D721Med (cell line): ENCODE data around the gene SMCO2.

Source experiments
- DNase-seq: peaks from one replicate; pipeline ENCODE4 v3.0.0; 2011; ENCODE audit warnings: low spot score; ENCODE audit not compliant: insufficient read length
- FAIRE-seq: peaks from 2 replicates; lab custom pipeline; 2011; peaks lifted over from hg19 to GRCh38; lab: Jason Lieb, UNC
- TF ChIP-seq, protein P1 (sequence below): IDR thresholded peaks from 2 replicates; pipeline ENCODE4 v1.5.1; 2012; ENCODE audit warnings: mild to moderate bottlenecking, control low read depth; ENCODE audit not compliant: insufficient read depth; ENCODE audit errors: missing control alignments

The SMCO2 gene

GRCh38 chr12:27505761-27506160 is 59.2 kb downstream of the SMCO2 start:
- no peak for FAIRE-seq
- TF ChIP-seq, protein P1, sequence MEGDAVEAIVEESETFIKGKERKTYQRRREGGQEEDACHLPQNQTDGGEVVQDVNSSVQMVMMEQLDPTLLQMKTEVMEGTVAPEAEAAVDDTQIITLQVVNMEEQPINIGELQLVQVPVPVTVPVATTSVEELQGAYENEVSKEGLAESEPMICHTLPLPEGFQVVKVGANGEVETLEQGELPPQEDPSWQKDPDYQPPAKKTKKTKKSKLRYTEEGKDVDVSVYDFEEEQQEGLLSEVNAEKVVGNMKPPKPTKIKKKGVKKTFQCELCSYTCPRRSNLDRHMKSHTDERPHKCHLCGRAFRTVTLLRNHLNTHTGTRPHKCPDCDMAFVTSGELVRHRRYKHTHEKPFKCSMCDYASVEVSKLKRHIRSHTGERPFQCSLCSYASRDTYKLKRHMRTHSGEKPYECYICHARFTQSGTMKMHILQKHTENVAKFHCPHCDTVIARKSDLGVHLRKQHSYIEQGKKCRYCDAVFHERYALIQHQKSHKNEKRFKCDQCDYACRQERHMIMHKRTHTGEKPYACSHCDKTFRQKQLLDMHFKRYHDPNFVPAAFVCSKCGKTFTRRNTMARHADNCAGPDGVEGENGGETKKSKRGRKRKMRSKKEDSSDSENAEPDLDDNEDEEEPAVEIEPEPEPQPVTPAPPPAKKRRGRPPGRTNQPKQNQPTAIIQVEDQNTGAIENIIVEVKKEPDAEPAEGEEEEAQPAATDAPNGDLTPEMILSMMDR = no peak
- DNase-seq = no peak

- DNase-seq = no peak
- FAIRE-seq = no peak
- TF ChIP-seq, protein P1 = no peak
These were observed 60.2 kb downstream of the SMCO2 start for GRCh38 chr12:27506645-27507189.

GRCh38 chr12:27508736-27509431 is 62.3 kb downstream of the SMCO2 start:
- no peak for DNase-seq
- no peak for FAIRE-seq
- TF ChIP-seq, protein P1 = no peak

DNA sequence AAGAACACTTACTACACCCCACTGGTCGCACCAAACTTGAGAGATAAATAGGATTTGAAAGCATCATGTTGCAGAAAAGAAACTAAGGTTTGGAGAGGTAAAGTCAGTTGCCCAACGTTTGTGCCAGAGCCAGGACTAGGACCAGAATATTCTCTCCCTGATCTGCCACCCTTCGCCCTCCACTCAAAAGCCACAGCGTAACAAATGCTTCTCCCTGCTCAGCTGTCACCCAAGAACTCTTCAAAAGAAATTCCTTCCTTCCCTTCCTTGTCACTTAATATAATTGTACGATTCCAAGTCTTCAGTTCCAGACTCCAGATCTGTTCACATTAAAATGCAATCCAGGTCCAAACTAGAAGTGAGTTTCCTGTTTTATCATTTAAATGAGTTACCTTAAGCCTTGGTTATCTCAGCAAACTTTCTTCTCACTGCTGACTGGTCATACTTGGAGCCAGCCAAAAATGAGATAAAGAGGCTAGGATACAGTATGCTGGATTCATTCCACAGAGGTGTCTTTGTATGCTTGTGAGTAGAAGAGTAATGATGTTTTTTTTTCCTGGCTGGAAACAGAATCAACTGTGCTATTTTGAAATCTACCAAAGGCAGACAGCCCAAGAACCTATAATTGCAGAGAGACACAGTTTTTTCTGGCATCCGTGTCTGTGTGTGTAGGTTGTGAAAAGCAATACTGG is 64.6 kb downstream of the SMCO2 start:
- DNase-seq (no peak), FAIRE-seq (no peak)
- TF ChIP-seq, protein P1 = no peak

- TF ChIP-seq, protein P1 = no peak
- FAIRE-seq (no peak), DNase-seq (no peak)
These were observed 65.1 kb downstream of the SMCO2 start for GRCh38 chr12:27511723-27512045.

DNA sequence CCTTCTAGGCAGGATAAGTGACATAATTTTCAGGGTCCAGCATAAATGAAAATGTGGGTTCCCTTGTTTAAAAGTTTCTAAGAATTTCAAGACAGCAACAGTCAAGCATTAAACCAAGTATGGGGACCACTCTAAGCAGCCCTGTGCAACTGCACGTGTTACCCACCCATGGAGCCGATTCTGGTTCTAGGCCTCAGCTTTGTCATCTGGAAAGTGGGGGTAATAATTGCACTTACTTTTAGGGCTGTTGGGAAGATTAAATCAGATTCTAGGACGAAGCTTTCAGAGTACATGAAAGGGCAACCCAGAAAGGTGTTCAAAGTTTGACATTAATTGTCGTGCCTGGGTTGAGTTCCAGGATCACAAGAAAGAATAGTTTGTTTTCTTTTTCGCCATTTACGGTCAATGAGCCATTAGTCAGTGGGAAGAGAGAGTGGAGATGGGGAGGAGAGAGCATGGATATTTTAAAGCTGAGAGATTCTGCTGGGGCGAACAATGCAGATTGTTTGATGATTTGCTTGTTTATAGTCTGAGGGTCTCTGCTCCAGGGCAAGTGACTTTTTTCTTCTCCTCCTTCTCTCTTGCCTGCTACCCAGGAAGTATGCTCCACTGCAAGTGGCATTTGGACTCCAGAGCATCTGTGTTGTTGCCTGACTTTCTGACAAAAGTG is 66.8 kb downstream of the SMCO2 start:
- FAIRE-seq (no peak), DNase-seq (no peak)

More for the DNA sequence above, 66.8 kb downstream of the SMCO2 start:
- TF ChIP-seq, protein P1 = no peak
